Myocyte (in vitro differentiated cells): Measurements from ENCODE around the gene ICE2. TPM values are rescaled to one million over a fixed set of nuclear protein-coding genes. Genes with fewer than 3 reads are reported as not detected.
A peak's percentile ranks its signal among the peaks of the same experiment; 100 is the strongest.
"Not testable (repeated sequence)": the region's sequence is repeated elsewhere in the genome, so short reads cannot be mapped to it uniquely, and the experiment has no call there.

Source experiments
- DNase-seq: peaks from one replicate; pipeline ENCODE4 v3.0.0-alpha.2; 2012; ENCODE audit warnings: low read depth
- total RNA-seq: library from RNA; depleted of rRNA; stranded (reverse); fragments of >200 nt; gene quantifications from 2 replicates; pipeline ENCODE4 v1.2.3, GENCODE V29; 2014

ICE2 gene
- total RNA-seq, 1 donor from 2014 or later, result 12.6 TPM

DNA sequence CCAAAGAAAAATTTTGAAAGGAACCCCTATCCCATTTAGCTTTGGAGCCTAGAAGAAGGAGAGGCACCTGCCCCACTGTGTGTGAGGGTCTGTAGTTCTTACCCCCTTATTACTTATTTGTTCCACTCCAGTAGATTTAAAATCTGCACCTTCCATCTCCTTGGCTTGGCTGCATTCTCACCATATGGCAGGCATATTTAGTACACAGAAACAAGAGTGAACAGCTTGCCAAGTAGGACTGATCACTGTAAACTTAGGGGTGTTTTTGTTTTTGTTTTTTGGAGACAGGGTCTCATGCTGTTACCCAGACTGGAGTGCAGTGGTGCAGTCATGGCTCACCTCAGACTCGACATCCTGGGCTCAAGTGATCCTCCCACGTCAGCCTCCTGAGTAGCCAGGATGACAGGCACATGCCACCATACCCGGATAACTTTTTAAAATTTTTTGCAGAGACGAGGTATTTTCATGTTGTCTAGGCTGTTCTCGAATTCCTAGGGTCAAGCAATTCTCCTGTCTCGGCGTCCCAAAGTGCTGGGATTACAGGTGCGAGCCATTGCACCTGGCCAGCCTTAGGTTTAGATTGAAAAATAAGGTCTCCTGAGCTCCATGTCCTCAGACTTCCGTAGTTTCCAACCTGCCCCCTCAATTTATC, 67.0 kb downstream of the ICE2 start:
- no peak for DNase-seq

DNA sequence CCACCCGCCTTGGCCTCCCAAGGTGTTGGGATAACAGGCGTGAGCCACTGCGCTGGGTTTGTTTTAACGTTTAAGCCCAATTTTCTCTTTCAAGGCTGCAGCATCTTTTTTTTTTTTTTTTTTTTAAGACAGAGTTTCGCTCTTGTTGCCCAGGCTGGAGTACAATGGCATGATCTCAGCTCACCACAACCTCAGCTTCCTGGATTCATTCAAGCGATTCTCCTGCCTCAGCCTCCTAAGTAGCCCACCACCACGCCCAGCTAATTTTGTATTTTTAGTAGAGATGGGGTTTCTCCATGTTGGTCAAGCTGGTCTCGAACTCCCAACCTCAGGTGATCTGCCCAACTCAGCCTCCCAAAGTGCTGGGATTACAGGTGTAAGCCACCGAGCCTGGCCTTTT, 68.6 kb downstream of the ICE2 start:
- DNase-seq, result not testable (repeated sequence)

- DNase-seq, result no peak
Measured at GRCh38 chr15:60408463-60408981, 70.4 kb downstream of the ICE2 start.

DNA sequence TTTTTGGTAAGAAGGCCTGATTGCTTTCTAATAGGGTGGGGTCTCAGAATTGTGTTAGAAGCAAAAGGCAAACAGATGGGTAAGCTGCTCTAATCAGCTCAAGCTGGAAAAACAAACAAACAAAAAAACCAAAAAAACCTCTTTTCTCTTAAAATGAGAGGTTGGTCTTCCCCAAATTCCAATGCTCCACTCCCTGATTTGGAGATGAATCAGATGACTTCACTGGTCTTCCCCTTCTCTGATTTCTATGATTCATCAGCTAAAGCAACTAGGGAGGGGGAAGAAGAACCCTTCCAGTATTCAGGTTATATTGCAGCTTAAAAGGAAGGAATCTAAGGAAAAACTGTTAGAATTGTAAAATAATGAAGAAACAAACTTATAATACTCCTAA, 71.5 kb downstream of the ICE2 start:
- peak; percentile 76 for DNase-seq

GRCh38 chr15:60406513-60407414, 72.2 kb downstream of the ICE2 start:
- DNase-seq, result no peak

GRCh38 chr15:60405399-60405798, 73.5 kb downstream of the ICE2 start:
- DNase-seq, result no peak

DNA sequence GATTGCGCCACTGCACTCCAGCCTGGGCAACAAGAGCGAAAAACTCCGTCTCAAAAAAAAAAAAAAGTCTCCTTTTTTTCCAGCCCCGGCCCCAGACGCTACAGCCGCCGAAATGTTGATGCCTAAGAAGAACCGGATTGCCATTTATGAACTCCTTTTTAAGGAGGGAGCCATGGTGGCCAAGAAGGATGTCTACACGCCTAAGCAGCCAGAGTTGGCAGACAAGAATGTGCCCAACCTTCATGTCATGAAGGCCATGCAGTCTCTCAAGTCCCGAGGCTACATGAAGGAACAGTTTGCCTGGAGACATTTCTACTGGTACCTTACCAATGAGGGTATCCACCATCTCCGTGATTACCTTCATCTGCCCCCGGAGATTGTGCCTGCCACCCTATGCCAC, 74.6 kb downstream of the ICE2 start:
- not testable (repeated sequence) for DNase-seq

- DNase-seq, result no peak
Measured at GRCh38 chr15:60400944-60401343, 78.0 kb downstream of the ICE2 start.

DNA sequence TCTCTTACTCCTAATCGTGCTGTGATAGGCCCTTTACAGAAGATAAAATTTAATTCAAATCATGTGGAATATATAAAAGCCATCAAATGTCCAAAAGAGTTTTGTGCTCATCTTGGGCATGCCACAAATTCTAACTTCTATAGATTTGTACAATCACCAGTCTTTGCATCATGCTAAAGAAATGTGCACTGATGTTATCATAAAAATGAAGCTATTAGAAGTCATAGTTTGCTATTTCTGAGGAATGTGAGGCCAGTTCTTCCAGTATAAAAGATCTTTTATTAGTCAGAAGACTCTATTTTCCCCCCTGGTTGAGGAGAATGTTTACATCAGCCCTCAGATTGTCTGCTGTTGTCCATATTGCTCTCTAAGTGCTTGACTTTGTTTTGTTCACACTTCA, 79.0 kb downstream of the ICE2 start:
- no peak for DNase-seq

GRCh38 chr15:60399246-60399915, 79.6 kb downstream of the ICE2 start:
- no peak for DNase-seq

GRCh38 chr15:60397772-60398445, 81.0 kb downstream of the ICE2 start, which contains the start of gene ANXA2:
ANXA2 (minus strand) TSS chr15:60397986; CDS start chr15:60386075, 11,911 bp downstream.
- DNase-seq, result peak; percentile 92

DNA sequence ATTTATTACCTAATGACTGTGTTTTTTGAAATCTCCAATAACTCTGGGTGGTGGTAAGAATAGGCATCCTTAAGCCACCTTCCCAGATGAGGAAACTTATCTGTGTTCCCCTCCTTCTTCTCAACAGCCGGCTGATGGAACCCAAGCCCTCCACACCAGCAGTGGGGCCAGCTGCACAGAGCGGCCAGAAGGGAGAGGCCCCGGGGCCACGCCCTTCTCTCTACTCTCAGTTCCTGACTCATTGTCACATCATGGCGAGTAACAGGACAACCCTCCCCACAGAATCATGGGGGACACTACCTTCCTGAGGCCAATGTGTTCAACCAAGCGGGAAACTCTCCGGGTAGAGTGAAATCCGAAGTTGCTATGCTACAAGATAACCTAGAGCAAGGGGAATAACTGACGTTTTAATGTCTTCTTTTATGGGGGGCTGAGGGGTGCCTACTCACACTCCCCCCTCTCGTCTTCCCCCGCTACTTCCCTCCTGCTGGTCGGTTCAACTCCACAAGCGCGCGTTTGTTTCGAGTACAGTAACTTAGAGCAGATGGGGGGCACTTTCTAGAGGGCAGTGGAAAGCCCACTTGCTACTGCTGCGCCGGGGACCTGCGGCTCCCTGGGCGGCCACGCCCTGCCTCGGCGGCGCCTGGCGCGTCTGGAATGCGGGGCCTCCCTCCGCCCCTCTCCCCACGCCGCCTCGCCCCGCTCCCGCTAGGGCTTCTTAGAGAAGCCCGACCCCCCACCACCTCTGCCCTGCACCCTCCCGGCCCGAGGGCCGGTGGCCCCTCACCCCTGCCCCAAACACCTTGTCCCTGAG, 81.8 kb downstream of the ICE2 start:
- DNase-seq, result peak; percentile 94

- DNase-seq, result no peak
Measured at GRCh38 chr15:60396560-60396957, 82.4 kb downstream of the ICE2 start.

DNA sequence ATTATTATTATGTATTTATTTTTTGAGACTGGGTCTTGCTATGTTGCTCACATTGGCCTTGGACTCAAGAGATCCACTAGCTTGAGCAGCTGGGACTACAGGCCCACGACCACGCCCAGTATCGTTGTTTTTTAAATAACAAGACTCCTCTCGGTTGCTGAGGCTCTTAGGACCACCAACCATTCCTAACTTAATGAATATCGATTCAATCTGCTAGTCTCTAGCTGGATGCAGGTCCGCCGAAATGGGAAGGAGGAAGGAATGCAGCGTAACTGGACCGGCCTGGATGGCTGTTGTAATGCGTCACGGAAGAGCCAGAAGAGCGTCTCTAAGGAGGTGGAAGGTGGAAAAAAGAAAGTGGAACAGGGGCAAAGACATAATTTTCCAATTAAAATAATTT, 82.8 kb downstream of the ICE2 start:
- peak; percentile 58 for DNase-seq

DNA sequence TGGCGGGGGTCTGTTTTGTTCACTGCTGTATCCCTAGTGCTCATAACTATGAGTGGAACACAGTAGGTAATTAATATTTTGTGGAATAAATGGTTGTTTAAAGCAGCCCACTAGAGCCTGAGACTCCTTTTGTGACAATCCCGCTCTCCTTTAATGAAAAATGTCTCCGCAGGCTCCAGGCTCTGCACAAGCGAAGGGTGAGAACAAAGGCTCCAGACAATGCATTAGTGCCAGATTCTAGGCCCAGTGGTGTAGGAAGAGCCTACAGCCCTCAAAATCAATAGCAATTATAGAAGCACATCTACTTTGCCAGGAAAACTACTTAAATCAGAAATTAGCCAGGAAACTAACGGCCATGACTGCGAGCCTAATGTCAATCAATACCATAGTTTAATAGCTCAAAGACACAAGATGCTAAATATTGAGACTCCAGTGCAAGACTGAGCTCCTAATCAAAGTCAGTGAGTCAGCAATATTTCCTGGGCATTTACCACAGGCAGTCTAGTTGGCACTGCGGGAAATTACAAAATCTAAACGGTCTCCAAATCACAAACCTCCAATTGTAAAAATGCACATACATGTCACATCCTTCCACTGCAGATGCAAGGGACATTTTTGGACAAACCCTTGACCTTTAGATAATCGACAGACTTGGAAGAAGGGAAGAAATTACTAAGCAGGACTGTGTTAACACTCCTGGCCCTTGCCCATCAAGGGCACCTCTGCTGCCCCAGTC, 83.5 kb downstream of the ICE2 start:
- DNase-seq, result no peak

DNA sequence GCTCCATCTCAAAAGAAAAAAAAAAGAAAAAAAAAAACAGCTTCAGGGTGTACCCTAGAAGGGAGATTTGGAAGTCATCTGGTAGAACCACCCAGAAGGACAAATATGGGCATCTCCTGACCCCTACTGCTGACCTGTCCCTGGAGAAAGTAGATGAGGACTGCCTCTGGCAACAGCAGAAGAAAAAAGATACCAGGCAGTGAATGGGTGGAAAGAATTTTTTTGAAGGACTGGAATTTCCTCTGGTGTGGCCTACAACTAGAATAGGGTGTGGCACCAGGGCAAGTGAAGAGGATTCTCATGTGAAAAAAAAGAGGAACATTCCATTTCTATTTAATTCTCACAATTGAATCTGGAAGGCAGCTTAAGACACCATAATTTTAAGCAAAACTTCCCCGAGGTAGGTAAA, 84.2 kb downstream of the ICE2 start:
- DNase-seq, result peak; percentile 69

DNA sequence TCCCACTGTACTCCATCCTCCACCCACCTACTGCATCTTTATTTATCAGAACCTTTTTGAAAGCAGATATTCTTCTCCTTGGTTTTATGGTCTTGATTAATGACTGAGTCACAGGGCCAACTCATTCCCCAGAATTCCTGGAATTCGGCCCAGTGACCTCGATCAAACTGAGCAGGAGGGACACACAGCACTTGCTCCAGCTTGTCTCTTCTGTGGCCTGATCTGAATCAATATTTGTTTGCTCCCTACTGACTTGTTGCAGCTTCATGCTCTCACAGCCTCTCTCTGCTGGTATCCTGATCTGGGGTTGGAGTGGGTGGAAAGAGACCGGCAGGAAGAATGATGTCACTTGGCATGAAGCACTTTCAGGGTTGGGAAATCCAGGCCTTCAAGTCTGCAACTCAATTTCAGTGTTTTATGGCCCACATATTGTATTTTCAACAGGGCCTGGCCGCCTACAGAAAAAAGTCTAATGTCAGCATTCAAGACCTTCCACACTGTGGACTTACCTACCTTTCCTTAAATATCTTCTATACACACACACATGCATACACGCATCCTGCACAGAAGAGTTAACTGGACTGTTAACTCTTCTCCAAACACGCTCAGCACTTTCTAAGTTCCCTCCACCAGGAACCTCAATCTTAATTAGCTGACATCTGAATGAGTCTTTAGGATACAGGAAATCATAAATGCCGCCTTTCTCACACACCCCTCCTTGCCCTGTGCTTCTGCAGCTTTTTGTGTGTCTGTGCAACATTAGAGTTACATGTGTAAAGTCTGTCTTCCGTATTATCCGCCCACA, 85.8 kb downstream of the ICE2 start:
- peak; percentile 95 for DNase-seq

- DNase-seq, result peak; percentile 74
Measured at GRCh38 chr15:60392601-60392985, 86.3 kb downstream of the ICE2 start.
